Peyer's patch (tissue), 4 donors: ENCODE results near the gene ISLR. TPM values are rescaled to one million over a fixed set of nuclear protein-coding genes. Genes with fewer than 3 reads are reported as not detected.

Experiments used
- DNase-seq, 3 donors: peaks; one replicate each; pipeline ENCODE4 v3.0.0-alpha.2; 2017 to 2019
- H3K27ac ChIP-seq, 4 donors: fragments of 200-600 bp; sonication (generic); one replicate each; pipeline ENCODE4 v1.5.1; 2016 to 2019
- H3K27me3 ChIP-seq, 2 donors: fragments of 200-600 bp; sonication (generic); one replicate each; pipeline ENCODE4 v1.5.1; 2019
- H3K36me3 ChIP-seq, 3 donors: fragments of 200-600 bp; sonication (generic); one replicate each; pipeline ENCODE4 v1.5.1; 2016 to 2019
- H3K4me1 ChIP-seq, 4 donors: fragments of 200-600 bp; sonication (generic); one replicate each; pipeline ENCODE4 v1.5.1; 2016 to 2019
- H3K4me3 ChIP-seq, 4 donors: fragments of 200-600 bp; sonication (generic); 1 replicate in 3 of 4; 2 replicates in 1 of 4; pipeline ENCODE4 v1.5.1; 2016 to 2019; ENCODE audit warnings: mild to moderate bottlenecking in 1 of 4
- H3K9me3 ChIP-seq, 4 donors: fragments of 200-600 bp; sonication (generic); one replicate each; pipeline ENCODE4 v1.5.1; 2016 to 2019; ENCODE audit warnings: mild to moderate bottlenecking in 1 of 4
- CTCF ChIP-seq, 6 experiments: fragments of 450-650 bp in 4 of 6; fragments of 200-600 bp in 2 of 6; sonication (generic) in 1 of 6; IDR thresholded peaks; one replicate each; pipeline ENCODE4 v1.5.1; 2017 to 2019; ENCODE audit warnings: antibody characterized with exemption in 6 of 6, mild to moderate bottlenecking in 3 of 6, moderate library complexity in 1 of 6
- POLR2A ChIP-seq, 2 donors: fragments of 450-650 bp; IDR thresholded peaks; one replicate each; pipeline ENCODE4 v1.5.1; 2017; ENCODE audit warnings: antibody characterized with exemption in 2 of 2, mild to moderate bottlenecking in 2 of 2, moderate library complexity in 2 of 2
- total RNA-seq, 4 donors: library from RNA; depleted of rRNA; stranded (reverse); fragments of >200 nt; gene quantifications; one replicate each; pipeline ENCODE4 v1.1.0, GENCODE V29; 2016

Gene ISLR
- total RNA-seq, 4 donors from 2014 or later, result 6.3 to 22.8 (median 17.5) TPM

DNA sequence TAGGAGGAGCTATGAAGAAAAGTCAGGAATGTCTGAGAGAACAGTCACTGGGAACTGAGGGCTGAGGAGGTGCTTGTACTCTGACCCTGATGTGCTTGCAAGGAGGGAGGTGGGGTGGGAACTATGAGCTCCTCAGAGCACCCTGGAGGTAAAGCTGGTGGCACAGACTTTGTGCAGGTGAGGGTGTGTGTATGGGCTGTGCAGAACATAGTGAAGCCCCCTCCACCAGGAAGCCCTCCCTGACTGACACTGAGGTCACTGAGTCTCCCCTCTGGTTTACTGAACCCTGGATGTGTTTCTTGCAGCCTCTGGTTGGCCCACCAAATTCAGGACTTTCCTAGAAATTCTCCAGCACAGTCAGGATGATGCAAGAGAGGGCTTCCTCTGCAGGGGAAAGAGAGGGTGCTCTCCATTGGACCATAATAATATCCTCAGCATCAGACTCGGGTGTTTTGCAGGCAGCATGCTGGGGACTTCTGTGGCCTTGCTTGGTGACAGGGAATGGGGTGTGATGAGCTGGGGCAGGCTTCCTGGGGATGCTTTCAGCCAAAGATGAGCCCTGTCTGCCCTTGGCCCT, 1.5 kb upstream of the ISLR start:
- TF ChIP-seq POLR2A (IDR thresholded peaks at IDR 0.05) (no peak), CTCF (IDR thresholded peaks at IDR 0.05) (no peak)
- no peaks in the 10 kb centered on the region for H3K9me3 ChIP-seq
- H3K4me3 ChIP-seq, result no peak overlapping the region
- peaks cover 0 to 17% (median 0%) of the 10 kb centered on the region in 4 donors for H3K4me1 ChIP-seq
- no peaks in the 10 kb centered on the region for H3K27me3 ChIP-seq
- DNase-seq, result peak in 2 of 3 donors; percentile 14 to 15
- no peaks in the 10 kb centered on the region for H3K36me3 ChIP-seq
- peak overlapping the region in 1 of 4 donors; percentile 53 for H3K27ac ChIP-seq

DNA sequence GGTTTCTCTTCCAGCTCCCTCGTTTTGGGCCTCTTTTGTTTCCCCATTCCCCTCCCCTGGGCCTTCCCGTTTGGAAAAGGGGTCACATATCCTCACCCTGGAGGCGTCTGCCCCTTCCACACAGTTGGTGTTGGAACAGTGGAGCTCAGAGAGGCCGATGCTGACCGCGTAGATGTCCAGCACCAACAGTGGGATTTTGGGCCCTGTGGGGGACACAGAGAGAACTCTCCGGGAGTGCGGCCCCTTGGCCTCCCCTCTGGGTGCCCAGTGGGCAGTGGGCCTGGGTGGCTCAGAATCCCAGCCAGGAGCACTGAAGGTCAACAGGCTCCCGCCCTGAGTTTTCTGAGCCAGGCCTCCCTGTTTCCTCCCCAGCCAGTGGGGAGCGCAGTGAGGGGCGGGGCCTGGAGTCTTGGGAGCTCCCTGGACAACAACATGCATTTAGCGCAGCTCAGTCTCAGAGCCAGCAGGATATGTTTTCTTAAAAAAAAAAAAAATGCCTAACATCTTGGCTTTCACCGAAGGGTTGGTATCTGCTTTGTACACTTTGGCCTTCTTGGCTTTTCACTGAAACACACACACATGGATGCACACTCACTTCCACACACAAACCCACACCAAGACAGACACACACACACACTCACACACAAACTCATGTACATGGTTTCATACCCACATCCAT, 670 bp upstream of the ISLR start:
- Histone ChIP-seq H3K36me3 (no peaks in the 10 kb centered on the region), H3K27ac (peak overlapping the region; percentile 53 to 80 (median 64)), H3K4me3 (no peak overlapping the region), H3K27me3 (no peaks in the 10 kb centered on the region), H3K9me3 (no peaks in the 10 kb centered on the region), H3K4me1 (peaks cover 0 to 17% (median 0%) of the 10 kb centered on the region in 4 donors)
- DNase-seq, result peak; percentile 27 to 62 (median 56)
- no peak for TF ChIP-seq CTCF (IDR thresholded peaks at IDR 0.05)
- no peak for TF ChIP-seq POLR2A (IDR thresholded peaks at IDR 0.05)

DNA sequence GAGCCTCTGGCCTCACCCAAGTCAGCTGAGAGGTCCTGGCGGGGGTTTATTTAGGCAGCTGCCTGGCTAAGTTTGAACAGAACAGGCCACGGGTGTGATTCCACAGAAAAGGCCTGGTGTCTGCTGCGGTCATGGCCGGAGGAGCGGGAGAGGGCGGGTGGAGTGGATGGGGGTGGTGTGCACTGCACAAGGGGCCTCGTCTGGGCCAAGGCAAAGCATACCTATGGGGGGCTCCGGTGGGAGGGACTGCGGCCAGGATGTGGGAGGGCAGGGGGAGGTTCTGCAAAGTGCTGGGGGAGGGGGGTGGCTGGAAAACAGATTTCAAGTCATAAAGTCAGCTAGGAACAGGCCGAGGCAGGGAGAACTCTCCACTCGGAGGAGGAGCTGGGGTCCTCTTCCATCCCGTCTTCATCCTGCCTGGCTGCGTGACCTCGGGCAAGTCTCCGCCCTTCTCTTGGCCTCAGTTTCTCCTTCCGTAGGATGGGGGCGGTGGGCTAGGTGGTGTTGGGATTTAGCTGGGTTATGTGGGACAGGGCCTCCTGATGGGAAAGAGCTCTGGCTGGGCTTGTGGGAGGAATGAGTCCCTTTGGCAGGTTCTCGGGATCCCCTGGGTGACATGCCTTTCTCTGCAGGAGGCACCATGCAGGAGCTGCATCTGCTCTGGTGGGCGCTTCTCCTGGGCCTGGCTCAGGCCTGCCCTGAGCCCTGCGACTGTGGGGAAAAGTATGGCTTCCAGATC, 878 bp downstream of the ISLR start:
- peak overlapping the region; percentile 3 to 40 (median 24) for H3K4me3 ChIP-seq
- TF ChIP-seq CTCF (IDR thresholded peaks at IDR 0.05) (no peak), POLR2A (IDR thresholded peaks at IDR 0.05) (no peak)
- peak in 2 of 3 donors; percentile 44 for DNase-seq

DNA sequence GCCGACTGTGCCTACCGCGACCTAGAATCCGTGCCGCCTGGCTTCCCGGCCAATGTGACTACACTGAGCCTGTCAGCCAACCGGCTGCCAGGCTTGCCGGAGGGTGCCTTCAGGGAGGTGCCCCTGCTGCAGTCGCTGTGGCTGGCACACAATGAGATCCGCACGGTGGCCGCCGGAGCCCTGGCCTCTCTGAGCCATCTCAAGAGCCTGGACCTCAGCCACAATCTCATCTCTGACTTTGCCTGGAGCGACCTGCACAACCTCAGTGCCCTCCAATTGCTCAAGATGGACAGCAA, 1.4 kb downstream of the ISLR start:
- H3K36me3 ChIP-seq, result no peaks in the 10 kb centered on the region
- H3K27ac ChIP-seq, result peak overlapping the region in 1 of 4 donors; percentile 80
- TF ChIP-seq CTCF (IDR thresholded peaks at IDR 0.05), result no peak
- no peak for TF ChIP-seq POLR2A (IDR thresholded peaks at IDR 0.05)
- H3K9me3 ChIP-seq, result no peaks in the 10 kb centered on the region
- H3K4me3 ChIP-seq, result peak overlapping the region in 3 of 4 donors; percentile 5 to 40 (median 30)
- H3K4me1 ChIP-seq, result peaks cover 0 to 17% (median 0%) of the 10 kb centered on the region in 4 donors
- DNase-seq, result peak in 1 of 3 donors; percentile 33
- H3K27me3 ChIP-seq, result no peaks in the 10 kb centered on the region

More for the DNA sequence above, 878 bp downstream of the ISLR start:
- H3K36me3 ChIP-seq, result no peaks in the 10 kb centered on the region
- H3K9me3 ChIP-seq, result no peaks in the 10 kb centered on the region
- H3K27me3 ChIP-seq, result no peaks in the 10 kb centered on the region
- peaks cover 0 to 17% (median 0%) of the 10 kb centered on the region in 4 donors for H3K4me1 ChIP-seq
- peak overlapping the region; percentile 43 to 80 (median 66) for H3K27ac ChIP-seq

DNA sequence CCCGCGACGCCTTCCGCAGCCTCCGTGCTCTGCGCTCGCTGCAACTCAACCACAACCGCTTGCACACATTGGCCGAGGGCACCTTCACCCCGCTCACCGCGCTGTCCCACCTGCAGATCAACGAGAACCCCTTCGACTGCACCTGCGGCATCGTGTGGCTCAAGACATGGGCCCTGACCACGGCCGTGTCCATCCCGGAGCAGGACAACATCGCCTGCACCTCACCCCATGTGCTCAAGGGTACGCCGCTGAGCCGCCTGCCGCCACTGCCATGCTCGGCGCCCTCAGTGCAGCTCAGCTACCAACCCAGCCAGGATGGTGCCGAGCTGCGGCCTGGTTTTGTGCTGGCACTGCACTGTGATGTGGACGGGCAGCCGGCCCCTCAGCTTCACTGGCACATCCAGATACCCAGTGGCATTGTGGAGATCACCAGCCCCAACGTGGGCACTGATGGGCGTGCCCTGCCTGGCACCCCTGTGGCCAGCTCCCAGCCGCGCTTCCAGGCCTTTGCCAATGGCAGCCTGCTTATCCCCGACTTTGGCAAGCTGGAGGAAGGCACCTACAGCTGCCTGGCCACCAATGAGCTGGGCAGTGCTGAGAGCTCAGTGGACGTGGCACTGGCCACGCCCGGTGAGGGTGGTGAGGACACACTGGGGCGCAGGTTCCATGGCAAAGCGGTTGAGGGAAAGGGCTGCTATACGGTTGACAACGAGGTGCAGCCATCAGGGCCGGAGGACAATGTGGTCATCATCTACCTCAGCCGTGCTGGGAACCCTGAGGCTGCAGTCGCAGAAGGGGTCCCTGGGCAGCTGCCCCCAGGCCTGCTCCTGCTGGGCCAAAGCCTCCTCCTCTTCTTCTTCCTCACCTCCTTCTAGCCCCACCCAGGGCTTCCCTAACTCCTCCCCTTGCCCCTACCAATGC, 2.0 kb downstream of the ISLR start:
- Histone ChIP-seq H3K27ac (no peak overlapping the region), H3K4me3 (no peak overlapping the region), H3K4me1 (peaks cover 0 to 17% (median 0%) of the 10 kb centered on the region in 4 donors), H3K36me3 (no peaks in the 10 kb centered on the region), H3K9me3 (no peaks in the 10 kb centered on the region), H3K27me3 (no peaks in the 10 kb centered on the region)
- peak in 2 of 3 donors; percentile 38 to 42 for DNase-seq
- TF ChIP-seq CTCF (IDR thresholded peaks at IDR 0.05) (no peak), POLR2A (IDR thresholded peaks at IDR 0.05) (no peak)
